GM12873 (cell line): ENCODE measurements around the gene MT1E.
A peak's percentile ranks its signal among the peaks of the same experiment; 100 is the strongest.

ENCODE experiments used
- TF ChIP-seq, protein P1 (sequence below): IDR thresholded peaks from 2 replicates; pipeline ENCODE4 v1.5.1; 2012; ENCODE audit warnings: low read depth, mild to moderate bottlenecking, moderate library complexity, low read length, control low read depth; ENCODE audit not compliant: insufficient read depth; ENCODE audit errors: missing control alignments

The MT1E gene

DNA sequence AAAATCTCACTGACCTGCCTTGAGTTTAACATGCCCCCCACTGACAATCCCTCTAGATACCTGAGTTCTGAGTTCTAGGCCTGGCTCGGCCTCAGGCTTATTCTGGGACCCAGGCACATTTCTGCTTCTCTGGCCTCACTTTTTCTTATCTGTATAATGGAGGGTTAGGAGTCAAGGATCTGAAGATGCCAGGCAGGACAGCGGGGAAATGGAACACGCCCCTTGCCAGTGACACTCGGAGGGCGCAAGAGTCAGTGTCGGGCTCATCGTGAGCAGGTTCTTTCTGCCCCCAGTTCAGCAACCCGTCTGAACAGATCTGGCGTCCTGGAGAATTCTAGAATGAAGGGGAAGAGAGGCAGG is 36.8 kb upstream of the MT1E start:
- TF ChIP-seq, protein P1, sequence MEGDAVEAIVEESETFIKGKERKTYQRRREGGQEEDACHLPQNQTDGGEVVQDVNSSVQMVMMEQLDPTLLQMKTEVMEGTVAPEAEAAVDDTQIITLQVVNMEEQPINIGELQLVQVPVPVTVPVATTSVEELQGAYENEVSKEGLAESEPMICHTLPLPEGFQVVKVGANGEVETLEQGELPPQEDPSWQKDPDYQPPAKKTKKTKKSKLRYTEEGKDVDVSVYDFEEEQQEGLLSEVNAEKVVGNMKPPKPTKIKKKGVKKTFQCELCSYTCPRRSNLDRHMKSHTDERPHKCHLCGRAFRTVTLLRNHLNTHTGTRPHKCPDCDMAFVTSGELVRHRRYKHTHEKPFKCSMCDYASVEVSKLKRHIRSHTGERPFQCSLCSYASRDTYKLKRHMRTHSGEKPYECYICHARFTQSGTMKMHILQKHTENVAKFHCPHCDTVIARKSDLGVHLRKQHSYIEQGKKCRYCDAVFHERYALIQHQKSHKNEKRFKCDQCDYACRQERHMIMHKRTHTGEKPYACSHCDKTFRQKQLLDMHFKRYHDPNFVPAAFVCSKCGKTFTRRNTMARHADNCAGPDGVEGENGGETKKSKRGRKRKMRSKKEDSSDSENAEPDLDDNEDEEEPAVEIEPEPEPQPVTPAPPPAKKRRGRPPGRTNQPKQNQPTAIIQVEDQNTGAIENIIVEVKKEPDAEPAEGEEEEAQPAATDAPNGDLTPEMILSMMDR: no peak

DNA sequence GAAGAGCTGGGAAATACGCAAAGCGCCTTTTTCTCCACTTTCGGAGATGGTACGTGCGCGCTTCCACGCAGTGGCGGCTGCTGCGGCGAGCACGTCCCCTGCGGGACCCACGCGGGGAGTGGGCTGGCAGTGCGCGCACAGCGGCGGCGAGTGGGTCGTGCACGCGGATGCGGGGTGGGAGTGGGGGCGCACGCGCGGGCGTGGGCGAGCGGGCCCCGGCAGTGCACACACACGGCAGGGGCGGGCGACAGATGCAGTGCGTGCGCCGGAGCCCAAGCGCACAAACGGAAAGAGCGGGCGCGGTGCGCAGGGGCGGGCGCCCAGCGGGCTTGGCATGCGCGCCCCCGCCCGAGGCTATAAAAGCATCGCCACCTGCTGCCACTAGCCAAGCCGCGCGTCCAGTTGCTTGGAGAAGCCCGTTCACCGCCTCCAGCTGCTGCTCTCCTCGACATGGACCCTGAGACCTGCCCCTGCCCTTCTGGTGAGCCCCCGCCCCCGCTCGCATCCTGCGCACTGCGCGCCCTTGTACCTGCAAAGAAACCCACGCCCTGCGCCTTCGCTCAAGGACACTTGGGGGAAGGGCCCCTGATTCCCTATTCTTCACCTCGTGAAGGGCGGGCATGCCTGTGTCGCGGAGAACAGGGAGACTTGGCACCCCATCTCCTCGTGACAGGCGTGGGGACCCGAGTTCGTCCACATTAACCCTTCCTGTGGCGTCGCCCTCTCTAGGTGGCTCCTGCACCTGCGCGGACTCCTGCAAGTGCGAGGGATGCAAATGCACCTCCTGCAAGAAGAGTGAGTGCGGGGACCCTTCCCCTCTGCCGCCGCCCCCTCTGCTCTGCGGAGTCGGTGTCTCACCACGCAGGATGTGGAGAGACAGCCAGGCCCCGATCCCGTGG is 36.2 kb upstream of the MT1E start, which contains the start of gene MT3:
TSS of gene MT3 (plus strand) at position 388 of the 899 bp plus-strand sequence. CDS start at position 451, 63 bp downstream.
- TF ChIP-seq, protein P1: no peak

- TF ChIP-seq, protein P1: no peak
Observed at GRCh38 chr16:56591377-56592060, 34.1 kb upstream of the MT1E start.

DNA sequence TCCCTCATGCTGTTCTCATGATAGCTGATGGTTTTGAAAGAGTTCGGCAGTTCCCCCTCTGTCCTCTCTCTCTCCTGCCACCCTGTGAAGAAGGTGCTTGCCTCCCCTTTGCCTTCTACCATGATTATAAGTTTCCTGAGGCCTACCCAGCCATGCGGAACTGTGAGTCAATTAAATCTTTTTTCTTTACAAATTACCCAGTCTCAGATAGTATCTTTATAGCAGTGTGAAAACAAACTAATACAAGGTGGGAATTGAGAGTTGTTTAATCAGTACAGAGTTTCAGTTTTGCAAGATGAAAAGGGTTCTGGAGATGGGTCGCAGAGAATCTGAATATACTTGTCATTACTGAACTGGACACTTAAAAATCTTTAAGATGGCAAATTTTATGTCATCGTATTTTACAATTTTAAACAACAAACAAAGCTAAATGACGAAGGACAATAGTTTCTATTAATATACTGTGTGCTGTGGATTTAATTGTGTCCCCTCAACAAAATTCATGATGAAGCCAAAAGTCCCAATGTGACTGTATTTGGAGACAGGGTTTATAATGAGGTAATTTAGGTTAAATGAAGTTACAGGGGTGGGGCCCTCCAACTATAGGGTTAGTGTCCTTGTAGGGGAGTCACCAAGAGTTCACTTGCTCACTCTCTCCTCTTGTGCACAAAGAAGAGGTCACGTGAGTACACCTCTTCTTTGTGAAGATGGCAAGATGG is 31.8 kb upstream of the MT1E start:
- TF ChIP-seq, protein P1: no peak

DNA sequence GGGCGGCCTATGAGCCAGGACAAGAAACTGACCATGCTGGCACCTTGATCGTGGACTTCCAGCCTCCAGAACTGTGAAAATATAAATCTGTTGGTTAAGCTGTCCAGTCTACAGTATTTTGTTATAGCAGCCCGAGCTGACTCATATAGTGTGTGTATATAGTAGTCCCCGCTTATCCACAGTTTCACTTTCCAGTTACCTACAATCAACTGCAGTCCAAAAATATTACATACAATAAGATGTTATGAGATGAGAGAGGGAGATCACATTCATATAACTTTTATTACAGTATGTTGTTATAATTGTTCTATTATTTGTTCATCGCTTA is 31.3 kb upstream of the MT1E start:
- TF ChIP-seq, protein P1: no peak

DNA sequence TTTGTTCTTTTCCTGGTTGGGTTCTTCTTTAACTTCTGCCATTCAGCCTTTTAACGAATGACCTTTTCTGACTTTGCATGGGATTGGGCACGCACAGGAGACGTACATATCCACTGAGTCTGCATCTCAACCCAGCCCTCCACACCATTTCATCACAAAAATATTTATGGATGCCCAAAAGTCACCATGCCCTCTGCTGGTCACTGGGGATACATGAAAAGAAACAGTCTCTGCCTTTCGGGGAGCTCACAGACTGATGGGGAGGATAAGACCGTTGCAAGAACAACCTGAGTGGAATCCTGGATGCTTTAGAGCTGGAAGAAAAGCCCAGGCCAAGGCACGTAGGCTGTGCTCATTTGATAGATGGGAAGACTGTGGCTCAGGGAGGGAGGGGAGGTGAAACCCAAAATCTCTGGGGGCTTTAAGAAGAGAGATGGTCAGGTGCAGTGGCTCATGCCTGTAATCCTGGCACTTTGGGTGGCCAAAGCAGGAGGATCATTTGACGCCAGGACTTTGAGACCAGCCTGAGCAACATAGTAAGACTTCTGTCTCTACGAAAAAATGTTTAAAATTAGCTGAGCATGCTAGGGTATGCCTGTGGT is 25.1 kb upstream of the MT1E start:
- TF ChIP-seq, protein P1: peak; percentile 68

DNA sequence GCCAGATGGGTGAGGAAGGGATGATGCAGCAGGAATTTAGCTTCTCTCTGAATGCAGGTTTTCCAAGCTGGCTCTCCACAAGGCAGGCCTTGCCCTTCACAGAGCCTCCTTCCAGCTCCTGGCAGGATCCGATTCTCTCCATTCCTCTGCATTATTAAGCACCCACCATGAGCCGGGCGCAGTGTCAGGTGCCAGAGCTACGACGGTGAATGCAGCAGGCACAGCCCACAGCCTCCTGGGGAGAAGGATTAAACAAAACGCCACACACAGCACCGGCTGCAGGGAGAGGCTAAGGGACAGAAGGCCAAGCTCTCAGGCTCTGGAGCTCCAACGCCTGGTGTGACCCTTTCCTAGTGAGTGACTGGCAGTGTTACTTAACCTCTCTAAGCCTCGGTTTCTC is 24.3 kb upstream of the MT1E start:
- TF ChIP-seq, protein P1: no peak
